ENCODE measurements around the gene MAP3K19. TPM values are rescaled to one million over a fixed set of nuclear protein-coding genes. Genes with fewer than 3 reads are reported as not detected.

Gene MAP3K19
- total RNA-seq, 2 donors from 2014 or later: not detected

DNA sequence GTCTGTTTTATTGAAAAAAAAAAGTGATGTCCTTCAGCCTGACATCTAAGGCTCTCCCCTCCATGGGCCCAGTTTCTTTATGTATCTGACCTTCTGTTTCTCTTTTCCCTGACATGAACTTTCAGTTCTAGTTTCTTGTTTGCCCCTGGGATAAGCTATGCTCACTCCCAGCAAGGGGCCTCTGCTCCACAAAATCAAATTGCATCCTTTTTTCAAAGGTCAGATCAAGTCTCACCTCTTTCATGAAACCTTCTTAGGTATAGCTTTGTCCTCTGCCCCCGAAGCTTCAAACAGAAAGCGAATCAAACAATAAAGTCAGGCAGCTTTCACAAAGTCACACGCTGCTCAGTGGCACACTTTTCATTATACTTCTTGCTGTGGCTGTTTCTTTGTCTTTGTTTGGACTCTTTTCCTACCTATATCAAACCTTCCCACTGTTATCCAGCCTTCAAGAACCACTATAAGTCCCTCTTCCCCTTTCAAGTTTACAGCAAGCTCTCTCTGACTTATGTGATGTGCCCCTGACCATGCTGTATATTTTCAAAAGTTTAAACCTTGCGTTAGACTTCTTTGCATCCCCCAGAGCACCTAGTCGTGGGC lies 23.3 kb downstream of the MAP3K19 start:
- H3K27ac ChIP-seq (ENCODE audit: low read depth, low read length): no peak overlapping the region
- Mint-ChIP-seq H3K4me1 (no peaks in the 10 kb centered on the region), H3K4me3 (no peak overlapping the region), H3K36me3 (ENCODE audit: low read depth) (no peaks in the 10 kb centered on the region), H3K9me3 (no peaks in the 10 kb centered on the region), H3K27ac (no peak overlapping the region), H3K27me3 (ENCODE audit: insufficient read depth) (no peaks in the 10 kb centered on the region)
- no peak for DNase-seq
- 91 to 100% methylated on average over 4 to 5 of the region's 5 CpGs for WGBS, 2 experiments (ENCODE audit: insufficient coverage in 1 of 2, insufficient read length in 1 of 2)
- no peak overlapping the region for H3K9ac ChIP-seq (ENCODE audit: extremely low read depth, low read length, poor library complexity, severe bottlenecking)
- H3K36me3 ChIP-seq (ENCODE audit: control insufficient read depth, insufficient read depth, low read length): no peaks in the 10 kb centered on the region
- no peak overlapping the region for H3K4me3 ChIP-seq (ENCODE audit: low read length)
- H3K4me1 ChIP-seq (ENCODE audit: control insufficient read depth, insufficient read depth, low read length): no peaks in the 10 kb centered on the region
- TF ChIP-seq, protein P1, sequence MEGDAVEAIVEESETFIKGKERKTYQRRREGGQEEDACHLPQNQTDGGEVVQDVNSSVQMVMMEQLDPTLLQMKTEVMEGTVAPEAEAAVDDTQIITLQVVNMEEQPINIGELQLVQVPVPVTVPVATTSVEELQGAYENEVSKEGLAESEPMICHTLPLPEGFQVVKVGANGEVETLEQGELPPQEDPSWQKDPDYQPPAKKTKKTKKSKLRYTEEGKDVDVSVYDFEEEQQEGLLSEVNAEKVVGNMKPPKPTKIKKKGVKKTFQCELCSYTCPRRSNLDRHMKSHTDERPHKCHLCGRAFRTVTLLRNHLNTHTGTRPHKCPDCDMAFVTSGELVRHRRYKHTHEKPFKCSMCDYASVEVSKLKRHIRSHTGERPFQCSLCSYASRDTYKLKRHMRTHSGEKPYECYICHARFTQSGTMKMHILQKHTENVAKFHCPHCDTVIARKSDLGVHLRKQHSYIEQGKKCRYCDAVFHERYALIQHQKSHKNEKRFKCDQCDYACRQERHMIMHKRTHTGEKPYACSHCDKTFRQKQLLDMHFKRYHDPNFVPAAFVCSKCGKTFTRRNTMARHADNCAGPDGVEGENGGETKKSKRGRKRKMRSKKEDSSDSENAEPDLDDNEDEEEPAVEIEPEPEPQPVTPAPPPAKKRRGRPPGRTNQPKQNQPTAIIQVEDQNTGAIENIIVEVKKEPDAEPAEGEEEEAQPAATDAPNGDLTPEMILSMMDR (conservative IDR thresholded peaks at IDR 0.05): no peak
- H3K9me3 ChIP-seq (ENCODE audit: control insufficient read depth, low read length): no peaks in the 10 kb centered on the region
- no peaks in the 10 kb centered on the region for H3K27me3 ChIP-seq (ENCODE audit: control insufficient read depth, insufficient read depth, low read length, poor library complexity, severe bottlenecking)

GRCh38 chr2:135022952-135023880 lies 24.0 kb downstream of the MAP3K19 start:
- H3K36me3 Mint-ChIP-seq (ENCODE audit: low read depth): no peaks in the 10 kb centered on the region
- TF ChIP-seq, protein P1 (conservative IDR thresholded peaks at IDR 0.05): no peak
- no peaks in the 10 kb centered on the region for H3K9me3 ChIP-seq (ENCODE audit: control insufficient read depth, low read length)
- no peak overlapping the region for H3K27ac ChIP-seq (ENCODE audit: low read depth, low read length)
- H3K4me3 ChIP-seq (ENCODE audit: low read length): no peak overlapping the region
- WGBS, 2 experiments (ENCODE audit: insufficient coverage in 1 of 2, insufficient read length in 1 of 2): 93 to 95% methylated on average over 7 to 10 of the region's 10 CpGs
- no peak overlapping the region for H3K9ac ChIP-seq (ENCODE audit: extremely low read depth, low read length, poor library complexity, severe bottlenecking)
- H3K27me3 Mint-ChIP-seq (ENCODE audit: insufficient read depth): no peaks in the 10 kb centered on the region
- no peak overlapping the region for H3K4me3 Mint-ChIP-seq
- no peak for DNase-seq
- no peaks in the 10 kb centered on the region for H3K4me1 ChIP-seq (ENCODE audit: control insufficient read depth, insufficient read depth, low read length)
- no peaks in the 10 kb centered on the region for H3K36me3 ChIP-seq (ENCODE audit: control insufficient read depth, insufficient read depth, low read length)
- H3K4me1 Mint-ChIP-seq: no peaks in the 10 kb centered on the region
- H3K27me3 ChIP-seq (ENCODE audit: control insufficient read depth, insufficient read depth, low read length, poor library complexity, severe bottlenecking): no peaks in the 10 kb centered on the region
- no peaks in the 10 kb centered on the region for H3K9me3 Mint-ChIP-seq
- H3K27ac Mint-ChIP-seq: no peak overlapping the region

DNA sequence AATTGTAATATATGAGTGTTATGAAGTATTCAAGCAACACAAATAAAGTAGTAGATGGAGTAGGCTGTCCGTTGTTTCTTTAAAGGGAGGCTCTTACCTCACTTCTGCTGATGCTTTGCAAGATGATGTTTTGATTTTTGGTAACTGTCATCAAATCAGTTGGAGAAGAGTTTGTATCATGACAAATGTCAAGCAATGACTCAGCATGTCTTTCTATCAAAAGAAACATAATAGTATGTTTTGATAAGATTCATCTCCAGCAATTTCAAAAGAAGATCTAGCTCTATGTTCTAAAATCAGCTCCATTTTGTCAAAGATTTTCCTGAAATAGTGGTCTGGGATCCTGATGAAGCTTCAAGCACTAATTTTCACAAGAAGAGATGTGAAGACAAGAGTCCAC lies 25.6 kb downstream of the MAP3K19 start:
- TF ChIP-seq, protein P1 (conservative IDR thresholded peaks at IDR 0.05): no peak
- 93% methylated on average over 1 of the region's 1 CpG; no CpG with 5 or more reads in 1 of the 2 experiments for WGBS, 2 experiments (ENCODE audit: insufficient coverage in 1 of 2, insufficient read length in 1 of 2)
- DNase-seq: no peak
- Histone ChIP-seq H3K4me1 (ENCODE audit: control insufficient read depth, insufficient read depth, low read length) (no peaks in the 10 kb centered on the region), H3K36me3 (ENCODE audit: control insufficient read depth, insufficient read depth, low read length) (no peaks in the 10 kb centered on the region), H3K27me3 (ENCODE audit: control insufficient read depth, insufficient read depth, low read length, poor library complexity, severe bottlenecking) (no peaks in the 10 kb centered on the region), H3K4me3 (ENCODE audit: low read length) (no peak overlapping the region), H3K9ac (ENCODE audit: extremely low read depth, low read length, poor library complexity, severe bottlenecking) (no peak overlapping the region), H3K9me3 (ENCODE audit: control insufficient read depth, low read length) (no peaks in the 10 kb centered on the region), H3K27ac (ENCODE audit: low read depth, low read length) (no peak overlapping the region)
- Mint-ChIP-seq H3K9me3 (no peaks in the 10 kb centered on the region), H3K36me3 (ENCODE audit: low read depth) (no peaks in the 10 kb centered on the region), H3K27ac (no peak overlapping the region), H3K27me3 (ENCODE audit: insufficient read depth) (no peaks in the 10 kb centered on the region), H3K4me1 (no peaks in the 10 kb centered on the region), H3K4me3 (no peak overlapping the region)

All from endodermal cell (in vitro differentiated cells).